Left forelimb (tissue), 1 donor: ENCODE results near the gene ADGRG1.

Experiments used
- DNase-seq: peaks from one replicate; pipeline ENCODE4 v3.0.0-alpha.2; 2018; ENCODE audit warnings: low spot score

ADGRG1 gene

DNA sequence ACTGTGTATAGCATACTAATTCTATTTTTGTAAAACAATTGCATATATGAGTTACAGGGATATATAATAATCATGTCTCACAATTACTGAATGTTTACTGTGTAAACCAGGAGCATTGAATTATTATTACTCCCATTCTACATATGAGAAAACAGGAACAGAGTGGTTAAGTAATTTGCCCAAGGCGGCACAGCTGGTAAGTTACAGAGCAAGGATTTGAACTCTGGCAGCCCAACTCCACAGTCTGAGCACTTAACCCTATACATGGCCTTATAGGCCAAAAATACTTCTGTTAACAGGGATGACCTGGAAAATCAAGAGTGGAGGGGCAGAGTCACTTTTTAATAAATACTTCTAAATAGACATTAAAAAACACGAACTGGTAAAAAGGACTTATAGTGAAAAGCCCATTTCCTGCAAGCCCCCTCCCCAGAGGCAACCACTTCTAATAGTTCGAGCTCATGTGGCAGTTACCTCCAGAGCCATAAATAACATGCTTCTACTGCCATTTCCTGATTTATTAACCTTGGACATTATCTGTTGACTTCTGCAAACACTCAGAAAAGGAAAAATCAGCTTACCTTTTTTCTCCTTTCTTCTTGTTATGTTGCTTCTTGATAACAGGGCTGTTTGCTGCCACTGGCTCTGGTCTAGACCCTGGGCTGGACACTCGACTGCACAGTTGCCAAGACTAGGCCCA, 22.1 kb upstream of the ADGRG1 start:
- DNase-seq, result no peak

- DNase-seq, result peak; percentile 60
Observed at GRCh38 chr16:57606847-57607501, 21.5 kb upstream of the ADGRG1 start.

DNA sequence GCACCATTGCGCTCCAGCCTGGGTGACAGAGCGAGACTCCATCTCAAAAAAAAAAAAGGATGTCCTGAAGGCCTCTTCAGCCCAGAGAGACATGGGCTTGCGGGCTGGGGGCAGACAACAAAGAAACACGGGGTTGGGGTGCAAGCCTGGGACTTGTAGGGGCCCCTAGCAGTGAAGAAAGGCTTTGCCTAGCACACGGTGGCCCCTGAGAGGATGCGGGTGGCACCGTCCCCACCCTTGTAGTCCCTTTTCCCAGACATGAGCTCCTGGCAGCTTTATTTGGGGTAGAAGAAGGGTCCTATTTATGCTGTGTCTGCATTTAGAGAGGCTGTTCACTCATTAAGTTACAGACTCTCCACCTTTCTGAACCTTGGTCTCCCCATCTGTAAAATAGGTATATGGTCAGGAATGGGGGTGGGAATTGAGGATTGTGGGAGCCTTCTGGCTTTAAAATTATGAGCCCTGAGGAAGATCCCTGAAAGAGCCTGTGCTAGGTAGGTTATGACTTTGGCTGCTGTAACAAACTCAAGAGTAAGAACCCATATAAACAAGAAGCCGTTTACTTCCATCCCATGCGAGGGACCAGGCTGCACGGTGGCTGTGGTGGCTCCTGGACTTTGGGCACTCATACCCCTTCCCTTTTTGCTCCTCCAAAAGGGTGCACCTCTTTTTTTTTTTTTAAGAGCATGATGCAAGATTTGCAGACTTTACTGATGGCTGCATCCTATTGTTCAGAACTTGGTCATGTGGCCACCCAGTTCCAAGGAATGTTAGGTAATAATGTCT, 20.6 kb upstream of the ADGRG1 start:
- DNase-seq, result peak; percentile 28

DNA sequence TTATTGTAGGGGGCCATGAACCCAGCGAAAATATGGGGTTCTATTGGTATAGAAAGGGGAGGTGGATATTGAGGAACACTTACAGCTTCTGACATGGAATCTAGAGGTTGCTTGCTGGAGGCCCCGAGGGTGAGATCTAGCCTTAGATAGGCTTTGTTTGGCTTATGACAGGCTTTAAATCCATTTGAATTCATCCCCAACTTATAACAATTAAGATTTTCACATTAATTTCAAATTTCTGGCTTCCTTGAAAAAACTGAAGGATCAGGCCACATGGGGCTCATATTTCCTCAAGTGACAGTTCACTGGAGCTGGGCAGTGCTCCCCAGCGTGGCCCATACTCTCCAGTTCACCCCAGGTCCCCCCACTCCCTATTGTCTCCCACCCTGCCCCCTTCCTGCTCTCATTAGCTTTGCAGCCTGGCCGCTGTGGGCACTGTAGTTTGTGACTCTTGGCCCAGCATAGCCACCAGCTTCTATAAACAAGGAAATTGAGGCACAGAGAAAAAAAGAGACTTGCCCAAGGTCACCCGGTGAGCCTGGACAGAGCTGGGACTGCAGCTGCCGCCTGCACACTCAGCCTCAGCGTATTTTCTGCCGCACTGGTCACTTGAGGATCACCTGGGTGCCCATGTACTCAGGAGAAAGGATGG, 19.8 kb upstream of the ADGRG1 start:
- peak; percentile 36 for DNase-seq

DNA sequence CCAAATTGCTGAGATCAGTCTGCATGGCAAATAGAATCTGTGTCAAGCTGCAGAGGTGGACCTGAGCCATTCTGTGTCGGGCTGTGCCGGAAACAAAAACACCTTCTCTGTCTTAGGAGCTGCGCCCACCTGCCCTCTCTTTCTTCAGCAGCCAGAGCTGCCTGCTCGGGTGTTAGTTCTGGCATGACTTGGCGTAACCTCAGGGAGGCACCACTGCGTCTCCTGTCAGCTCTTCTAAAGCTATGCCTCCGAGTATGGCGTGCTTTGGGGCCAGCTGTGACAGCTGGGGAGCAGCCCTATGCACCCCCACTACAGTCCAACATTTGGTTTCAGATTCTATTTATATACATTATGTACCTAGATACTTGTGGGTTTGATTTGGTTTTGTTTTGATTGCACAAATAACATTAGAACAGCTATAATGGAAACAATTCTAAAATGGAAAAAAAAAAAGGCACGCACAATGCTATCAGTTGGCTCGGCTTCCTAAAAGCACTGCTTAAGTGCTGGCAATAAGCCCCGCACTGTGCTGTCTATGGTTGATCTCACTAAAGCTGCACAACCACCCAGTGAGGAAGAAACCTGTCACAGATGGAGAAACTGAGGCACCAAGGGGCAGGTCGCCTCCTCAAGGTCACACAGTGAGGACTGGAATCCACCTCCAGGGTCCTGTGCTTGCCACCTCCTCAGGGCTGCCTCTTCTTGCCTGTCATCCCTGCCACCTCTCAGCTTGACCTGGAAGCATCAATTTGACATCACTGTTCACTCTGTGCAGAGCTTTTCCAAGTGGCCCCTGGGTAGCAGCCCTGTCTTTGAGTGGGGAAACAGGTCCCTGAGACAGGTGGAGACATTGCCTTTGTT, 18.7 kb upstream of the ADGRG1 start:
- DNase-seq, result peak; percentile 55

DNA sequence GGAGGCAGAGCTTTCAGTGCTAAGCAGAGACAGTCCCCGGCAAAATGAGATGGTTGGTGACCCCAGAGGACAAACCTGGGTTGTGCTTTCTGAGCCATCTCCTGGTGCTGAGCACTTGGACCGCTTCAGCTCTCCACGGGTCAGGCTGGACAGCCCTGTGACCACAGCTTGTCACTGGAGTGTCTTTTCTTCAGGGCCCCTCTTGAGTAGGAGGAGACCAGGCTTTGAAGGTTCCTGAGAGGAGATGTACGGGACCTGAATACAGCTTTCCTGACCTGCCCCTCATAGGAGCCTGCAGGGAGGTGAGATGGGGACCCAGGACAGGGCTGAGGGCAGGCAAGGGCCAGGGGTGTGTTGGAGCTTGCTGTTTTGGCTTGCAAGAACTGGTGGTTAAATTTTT, 17.8 kb upstream of the ADGRG1 start:
- peak; percentile 25 for DNase-seq

DNA sequence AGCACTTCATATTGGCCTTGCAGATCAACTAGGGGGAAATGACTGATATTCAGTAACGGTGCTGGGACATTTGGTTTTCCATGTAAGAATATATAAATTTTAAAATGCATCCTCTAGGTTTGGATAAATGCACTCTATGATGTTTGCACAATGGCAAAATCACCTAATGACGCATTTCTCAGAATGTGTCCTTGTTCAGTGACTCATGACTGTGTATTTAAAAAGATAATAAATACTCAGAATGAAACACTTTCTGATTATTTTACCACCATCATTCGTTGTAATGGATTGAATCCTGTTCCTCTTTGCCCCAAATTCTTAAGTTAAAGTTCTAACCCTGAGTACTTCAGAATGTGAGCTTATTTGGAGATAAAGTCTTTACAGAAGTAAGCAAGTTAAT, 17.2 kb upstream of the ADGRG1 start:
- DNase-seq, result no peak

DNA sequence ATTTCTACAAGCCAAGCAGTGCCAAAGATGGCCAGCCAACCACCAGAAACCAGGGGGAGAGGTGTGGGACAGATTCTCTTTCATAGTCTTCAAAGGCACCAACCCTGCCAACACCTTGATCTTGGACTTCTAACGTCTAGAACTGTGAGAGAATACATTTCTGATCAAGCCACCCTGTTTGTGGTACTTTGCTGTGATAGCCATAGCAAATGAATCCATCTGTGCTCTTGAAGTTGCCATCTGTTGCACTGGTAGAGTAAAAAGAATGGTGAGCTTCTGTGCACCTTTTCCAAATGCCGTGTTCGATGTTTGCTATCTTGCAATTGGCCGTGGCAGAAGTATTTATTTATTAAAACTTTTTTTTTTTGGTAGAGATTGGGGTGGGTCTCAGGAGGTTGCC, 16.7 kb upstream of the ADGRG1 start:
- DNase-seq, result peak; percentile 25

GRCh38 chr16:57612494-57612893, 15.9 kb upstream of the ADGRG1 start:
- DNase-seq, result peak; percentile 28

DNA sequence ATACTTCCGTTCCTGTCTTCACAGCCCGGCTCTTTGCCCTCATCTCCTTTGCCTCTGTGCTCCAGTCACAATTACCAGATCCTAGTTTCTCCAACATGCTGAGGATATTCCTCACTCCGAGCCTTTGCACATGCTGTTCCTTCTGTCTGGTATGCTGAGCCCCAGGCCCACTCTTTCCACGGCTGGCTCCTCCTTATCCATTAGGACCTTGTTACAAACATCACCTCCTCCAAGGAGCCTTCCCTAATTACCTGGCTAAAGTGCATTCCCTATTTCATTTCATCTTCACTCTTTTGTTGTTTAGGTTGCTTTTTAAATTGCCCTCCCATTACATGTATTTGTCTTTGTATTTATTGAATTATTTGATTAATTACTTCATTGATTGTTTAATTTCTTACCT, 14.9 kb upstream of the ADGRG1 start:
- no peak for DNase-seq

DNA sequence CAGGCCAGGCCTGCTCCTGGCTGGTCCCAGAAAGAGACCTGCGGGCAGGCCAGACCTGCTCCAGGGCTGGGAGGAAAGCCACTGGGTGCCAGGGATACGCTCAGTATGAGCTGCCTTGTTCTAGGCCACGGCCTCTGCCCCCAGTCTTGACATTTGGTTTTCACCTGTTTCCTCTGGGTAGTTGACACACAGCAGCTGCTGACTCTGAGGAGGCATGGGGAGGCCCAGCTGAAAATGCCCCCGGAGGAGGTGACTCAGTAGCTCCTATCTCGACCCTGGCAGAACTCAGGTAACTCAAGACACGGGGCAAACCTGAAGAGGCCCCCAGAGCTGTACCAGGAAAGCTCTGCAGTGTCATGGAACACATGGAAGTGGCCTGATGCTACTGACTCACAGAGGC, 13.9 kb upstream of the ADGRG1 start:
- peak; percentile 51 for DNase-seq

- peak; percentile 46 for DNase-seq
Observed at GRCh38 chr16:57614944-57615343, 13.5 kb upstream of the ADGRG1 start.

- DNase-seq, result peak; percentile 11
Observed at GRCh38 chr16:57615813-57616212, 12.6 kb upstream of the ADGRG1 start.

GRCh38 chr16:57616241-57616640, 12.2 kb upstream of the ADGRG1 start:
- no peak for DNase-seq

DNA sequence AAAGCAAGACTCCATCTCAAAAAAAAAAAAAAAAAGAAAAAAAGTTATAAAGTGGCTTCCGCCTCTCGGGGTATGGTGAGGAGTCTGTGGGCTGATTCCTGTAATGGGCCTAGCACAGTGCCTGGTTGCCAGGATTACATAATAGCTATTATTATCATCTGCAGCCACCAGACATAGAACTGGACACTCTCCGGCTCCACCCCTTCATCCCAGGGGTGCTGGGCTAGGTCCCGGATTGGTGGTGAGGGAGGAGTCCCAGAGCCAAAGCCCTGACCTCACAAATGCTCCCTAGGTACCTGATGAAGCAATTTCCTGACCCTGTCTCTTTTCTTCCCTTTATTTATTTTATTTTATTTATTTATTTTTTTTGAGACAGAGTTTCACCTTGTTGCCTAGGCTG, 11.6 kb upstream of the ADGRG1 start:
- DNase-seq, result peak; percentile 25

- DNase-seq, result peak; percentile 61
Observed at GRCh38 chr16:57617604-57618111, 10.8 kb upstream of the ADGRG1 start.

DNA sequence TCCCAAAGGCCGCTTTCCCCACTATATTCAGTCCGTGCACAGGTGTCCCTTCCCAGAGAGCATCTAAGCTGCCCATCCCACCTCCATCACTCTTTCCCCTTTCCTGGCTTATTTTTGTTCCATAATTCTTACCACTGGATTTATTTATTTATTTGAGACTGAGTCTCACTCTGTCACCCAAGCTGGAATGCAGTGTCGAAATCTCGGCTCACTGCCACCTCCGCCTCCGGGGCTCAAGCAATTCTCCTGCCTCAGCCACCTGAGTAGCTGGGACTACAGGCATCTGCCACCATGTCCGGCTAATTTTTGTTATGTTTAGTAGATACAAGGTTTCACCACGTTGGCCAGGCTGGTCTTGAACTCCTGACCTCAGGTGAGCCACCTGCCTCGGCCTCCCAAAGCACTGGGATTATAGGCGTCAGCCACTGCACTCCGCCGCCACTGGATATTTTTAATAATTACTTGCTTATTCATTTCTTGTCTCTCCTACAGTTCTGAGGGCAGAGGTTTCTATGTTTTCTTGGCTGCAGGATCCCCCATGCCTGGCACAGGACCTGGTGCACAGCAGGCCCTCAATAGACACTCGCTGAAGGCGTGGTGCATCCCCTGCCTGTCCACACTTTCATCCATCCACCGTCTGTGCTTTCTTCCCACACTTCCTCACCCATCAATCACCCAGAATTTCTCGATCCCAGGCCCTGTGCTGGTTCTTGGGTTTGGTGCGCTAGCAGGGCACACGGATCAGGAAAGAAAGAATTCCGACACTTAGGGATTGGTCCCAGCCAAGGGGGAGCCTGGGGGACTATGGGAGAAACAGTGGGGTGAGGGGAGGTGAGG, 9.9 kb upstream of the ADGRG1 start:
- DNase-seq, result peak; percentile 34

DNA sequence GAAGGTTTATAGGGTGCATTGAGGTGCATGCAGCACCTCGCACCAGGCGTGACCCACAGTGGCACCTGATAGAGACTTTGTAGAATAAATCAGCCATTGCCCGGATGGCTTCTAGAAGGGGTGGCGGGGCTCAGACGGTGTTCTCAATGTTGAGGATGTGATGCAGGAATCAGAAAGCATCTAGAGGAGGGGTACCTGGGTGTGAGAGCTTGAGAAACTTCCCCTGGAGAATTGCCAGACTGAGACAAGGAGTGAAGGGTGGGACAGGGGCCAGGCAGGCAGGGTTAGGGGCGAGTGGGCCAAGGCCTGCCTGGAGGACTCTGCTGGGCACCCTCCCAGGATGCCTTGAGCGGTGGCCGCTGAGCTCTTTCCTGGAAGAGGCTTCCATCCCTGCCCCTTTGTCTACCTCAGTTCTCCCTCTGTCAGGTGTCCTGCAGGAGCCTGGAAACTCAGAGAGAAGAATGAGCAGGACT, 9.3 kb upstream of the ADGRG1 start:
- DNase-seq, result peak; percentile 22

DNA sequence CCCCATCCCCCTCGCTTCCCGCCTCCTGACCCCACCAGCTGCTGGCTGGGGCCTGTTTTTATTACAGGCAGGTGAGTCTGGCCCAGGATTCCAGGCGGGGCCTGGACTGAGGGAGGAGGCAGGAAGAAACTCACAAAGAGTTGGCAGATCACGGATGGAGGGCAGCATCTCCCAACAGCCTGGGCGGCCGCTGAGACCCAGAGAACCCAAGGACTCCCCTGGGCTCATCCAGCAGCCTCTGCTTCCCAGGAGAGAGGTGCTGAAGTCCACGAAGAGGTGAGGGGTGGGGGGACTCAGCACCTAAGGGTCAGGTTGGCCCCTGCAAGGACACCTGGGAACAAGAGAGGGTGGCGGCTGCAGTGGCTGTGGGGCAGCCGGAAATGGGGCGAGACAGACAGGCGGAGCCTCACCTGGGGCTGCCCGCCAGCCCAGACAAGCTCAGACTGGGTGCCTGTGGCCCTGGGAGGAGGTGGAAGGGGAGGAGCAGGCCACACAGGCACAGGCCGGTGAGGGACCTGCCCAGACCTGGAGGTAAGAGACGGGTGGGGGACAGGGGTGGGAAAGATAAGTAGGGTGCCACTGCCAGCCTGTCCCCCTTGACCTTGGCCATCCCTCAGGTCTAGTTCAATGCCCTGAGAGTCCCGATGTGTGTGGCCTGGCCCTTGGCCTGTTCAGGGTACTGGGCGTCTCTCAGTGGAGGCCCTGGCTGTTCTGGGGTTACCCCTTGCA, 8.7 kb upstream of the ADGRG1 start:
- peak; percentile 37 for DNase-seq
